Sigmoid colon (tissue), 4 donors: ENCODE results near the gene DAAM1.
A peak's percentile ranks its signal among the peaks of the same experiment; 100 is the strongest.

ENCODE experiments used
- POLR2A ChIP-seq, 2 donors: fragments of 450-650 bp; IDR thresholded peaks; one replicate each; pipeline ENCODE4 v1.6.1; 2016; ENCODE audit warnings: antibody characterized with exemption in 2 of 2, mild to moderate bottlenecking in 2 of 2, moderate library complexity in 2 of 2
- POLR2AphosphoS5 ChIP-seq, 4 donors: sonication (generic); formaldehyde crosslinking; IDR thresholded peaks; one replicate each; pipeline ENCODE4 v1.6.1; 2017; ENCODE audit warnings: antibody characterized with exemption in 4 of 4
- TF ChIP-seq, protein P1 (sequence below), 4 experiments: fragments of 450-650 bp in 3 of 4; fragments of 200-600 bp in 1 of 4; IDR thresholded peaks; one replicate each; pipeline ENCODE4 v1.5.1; 2016 to 2019; ENCODE audit warnings: antibody characterized with exemption in 4 of 4, mild to moderate bottlenecking in 3 of 4, moderate library complexity in 2 of 4

DNA sequence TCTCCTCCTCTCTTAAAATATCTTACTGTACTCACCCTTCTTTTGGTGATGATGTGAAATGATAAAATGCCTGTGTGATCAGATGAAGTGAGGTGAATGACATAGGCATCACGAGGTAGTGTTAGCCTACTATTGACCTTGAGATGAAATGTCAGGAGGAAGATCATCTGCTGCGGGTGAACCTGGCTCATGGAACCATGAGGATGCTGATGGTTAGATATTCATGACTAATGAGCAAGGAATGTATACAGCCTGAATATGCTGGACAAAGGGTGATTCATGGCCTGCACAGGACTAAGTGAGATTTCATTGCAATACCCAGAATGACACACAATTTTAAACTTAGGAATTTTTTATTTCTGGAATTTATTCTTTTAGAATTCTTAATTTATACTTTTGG lies 89.6 kb downstream of the DAAM1 start:
- TF ChIP-seq POLR2AphosphoS5 (IDR thresholded peaks at IDR 0.05) (peak in 1 of 4 donors; percentile 67), POLR2A (IDR thresholded peaks at IDR 0.05) (no peak)
- TF ChIP-seq, protein P1, sequence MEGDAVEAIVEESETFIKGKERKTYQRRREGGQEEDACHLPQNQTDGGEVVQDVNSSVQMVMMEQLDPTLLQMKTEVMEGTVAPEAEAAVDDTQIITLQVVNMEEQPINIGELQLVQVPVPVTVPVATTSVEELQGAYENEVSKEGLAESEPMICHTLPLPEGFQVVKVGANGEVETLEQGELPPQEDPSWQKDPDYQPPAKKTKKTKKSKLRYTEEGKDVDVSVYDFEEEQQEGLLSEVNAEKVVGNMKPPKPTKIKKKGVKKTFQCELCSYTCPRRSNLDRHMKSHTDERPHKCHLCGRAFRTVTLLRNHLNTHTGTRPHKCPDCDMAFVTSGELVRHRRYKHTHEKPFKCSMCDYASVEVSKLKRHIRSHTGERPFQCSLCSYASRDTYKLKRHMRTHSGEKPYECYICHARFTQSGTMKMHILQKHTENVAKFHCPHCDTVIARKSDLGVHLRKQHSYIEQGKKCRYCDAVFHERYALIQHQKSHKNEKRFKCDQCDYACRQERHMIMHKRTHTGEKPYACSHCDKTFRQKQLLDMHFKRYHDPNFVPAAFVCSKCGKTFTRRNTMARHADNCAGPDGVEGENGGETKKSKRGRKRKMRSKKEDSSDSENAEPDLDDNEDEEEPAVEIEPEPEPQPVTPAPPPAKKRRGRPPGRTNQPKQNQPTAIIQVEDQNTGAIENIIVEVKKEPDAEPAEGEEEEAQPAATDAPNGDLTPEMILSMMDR (IDR thresholded peaks at IDR 0.05), result no peak
